ENCODE data around the gene ACACB. TPM values are rescaled to one million over a fixed set of nuclear protein-coding genes. Genes with fewer than 3 reads are reported as not detected.

Gene ACACB
- total RNA-seq, 1 donor from 2014 or later: 0.84 TPM

GRCh38 chr12:109291521-109292341 is 175.3 kb downstream of the ACACB start:
- peak; percentile 14 for DNase-seq (ENCODE audit: low read depth)
- TF ChIP-seq, protein P1, sequence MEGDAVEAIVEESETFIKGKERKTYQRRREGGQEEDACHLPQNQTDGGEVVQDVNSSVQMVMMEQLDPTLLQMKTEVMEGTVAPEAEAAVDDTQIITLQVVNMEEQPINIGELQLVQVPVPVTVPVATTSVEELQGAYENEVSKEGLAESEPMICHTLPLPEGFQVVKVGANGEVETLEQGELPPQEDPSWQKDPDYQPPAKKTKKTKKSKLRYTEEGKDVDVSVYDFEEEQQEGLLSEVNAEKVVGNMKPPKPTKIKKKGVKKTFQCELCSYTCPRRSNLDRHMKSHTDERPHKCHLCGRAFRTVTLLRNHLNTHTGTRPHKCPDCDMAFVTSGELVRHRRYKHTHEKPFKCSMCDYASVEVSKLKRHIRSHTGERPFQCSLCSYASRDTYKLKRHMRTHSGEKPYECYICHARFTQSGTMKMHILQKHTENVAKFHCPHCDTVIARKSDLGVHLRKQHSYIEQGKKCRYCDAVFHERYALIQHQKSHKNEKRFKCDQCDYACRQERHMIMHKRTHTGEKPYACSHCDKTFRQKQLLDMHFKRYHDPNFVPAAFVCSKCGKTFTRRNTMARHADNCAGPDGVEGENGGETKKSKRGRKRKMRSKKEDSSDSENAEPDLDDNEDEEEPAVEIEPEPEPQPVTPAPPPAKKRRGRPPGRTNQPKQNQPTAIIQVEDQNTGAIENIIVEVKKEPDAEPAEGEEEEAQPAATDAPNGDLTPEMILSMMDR (IDR thresholded peaks at IDR 0.05; ENCODE audit: insufficient read depth, low read length, poor library complexity, severe bottlenecking): no peak
- Histone ChIP-seq H3K36me3 (ENCODE audit: control insufficient read depth, insufficient read depth, low read length) (no peaks in the 10 kb centered on the region), H3K4me3 (ENCODE audit: low read depth, low read length) (no peak overlapping the region), H3K27me3 (ENCODE audit: control insufficient read depth, insufficient read depth, low read length) (peaks cover 15% of the 10 kb centered on the region)

GRCh38 chr12:109292342-109292711 is 175.9 kb downstream of the ACACB start:
- TF ChIP-seq, protein P1 (IDR thresholded peaks at IDR 0.05; ENCODE audit: insufficient read depth, low read length, poor library complexity, severe bottlenecking): no peak
- Histone ChIP-seq H3K4me3 (ENCODE audit: low read depth, low read length) (no peak overlapping the region), H3K36me3 (ENCODE audit: control insufficient read depth, insufficient read depth, low read length) (no peaks in the 10 kb centered on the region), H3K27me3 (ENCODE audit: control insufficient read depth, insufficient read depth, low read length) (peaks cover 15% of the 10 kb centered on the region)
- no peak for DNase-seq (ENCODE audit: low read depth)

GRCh38 chr12:109293106-109293505 is 176.7 kb downstream of the ACACB start:
- DNase-seq (ENCODE audit: low read depth): no peak
- H3K36me3 ChIP-seq (ENCODE audit: control insufficient read depth, insufficient read depth, low read length): no peaks in the 10 kb centered on the region
- TF ChIP-seq, protein P1 (IDR thresholded peaks at IDR 0.05; ENCODE audit: insufficient read depth, low read length, poor library complexity, severe bottlenecking): no peak
- H3K4me3 ChIP-seq (ENCODE audit: low read depth, low read length): no peak overlapping the region
- H3K27me3 ChIP-seq (ENCODE audit: control insufficient read depth, insufficient read depth, low read length): peaks cover 15% of the 10 kb centered on the region

DNA sequence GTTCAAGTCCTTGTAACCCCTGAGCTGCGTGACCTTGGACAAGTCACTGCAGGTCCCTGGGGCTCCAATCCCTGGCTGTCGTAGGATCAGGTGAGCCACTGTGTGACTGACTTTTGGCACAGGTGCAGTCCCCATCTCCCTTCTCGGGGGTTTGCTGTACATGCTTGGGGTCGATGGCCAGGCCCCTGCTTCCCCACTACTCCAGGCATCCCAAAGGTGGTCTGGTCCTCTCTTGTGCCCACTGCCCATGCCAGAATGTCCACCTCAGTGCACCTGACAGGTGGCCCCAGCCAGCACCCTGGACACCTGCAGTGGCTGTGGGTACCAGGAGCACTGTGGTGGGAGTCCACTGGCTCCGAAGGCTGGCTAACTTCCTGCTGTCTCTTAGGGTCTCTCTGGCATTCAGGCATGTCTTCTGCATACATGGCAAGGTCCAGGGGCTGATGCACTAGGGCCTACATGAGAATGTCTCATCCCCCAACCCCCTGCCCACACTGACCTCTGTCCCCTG is 178.0 kb downstream of the ACACB start:
- Histone ChIP-seq H3K27me3 (ENCODE audit: control insufficient read depth, insufficient read depth, low read length) (peaks cover 13% of the 10 kb centered on the region), H3K4me3 (ENCODE audit: low read depth, low read length) (no peak overlapping the region), H3K36me3 (ENCODE audit: control insufficient read depth, insufficient read depth, low read length) (no peaks in the 10 kb centered on the region)
- TF ChIP-seq, protein P1 (IDR thresholded peaks at IDR 0.05; ENCODE audit: insufficient read depth, low read length, poor library complexity, severe bottlenecking): no peak
- no peak for DNase-seq (ENCODE audit: low read depth)

GRCh38 chr12:109295764-109296425 is 179.5 kb downstream of the ACACB start:
- TF ChIP-seq, protein P1 (IDR thresholded peaks at IDR 0.05; ENCODE audit: insufficient read depth, low read length, poor library complexity, severe bottlenecking): no peak

More at GRCh38 chr12:109295764-109296425, 179.5 kb downstream of the ACACB start:
- H3K4me3 ChIP-seq (ENCODE audit: low read depth, low read length): no peak overlapping the region
- no peak for DNase-seq (ENCODE audit: low read depth)
- no peaks in the 10 kb centered on the region for H3K36me3 ChIP-seq (ENCODE audit: control insufficient read depth, insufficient read depth, low read length)
- peaks cover 9% of the 10 kb centered on the region for H3K27me3 ChIP-seq (ENCODE audit: control insufficient read depth, insufficient read depth, low read length)
